DMS79 (cell line): ENCODE data around the gene HBM.
"Not testable (repeated sequence)": the region's sequence is repeated elsewhere in the genome, so short reads cannot be mapped to it uniquely, and the experiment has no call there.

ENCODE experiments used
- DNase-seq: peaks from one replicate; lab custom pipeline; 2025; lab: John Stamatoyannopoulos, UW

Gene HBM

GRCh38 chr16:169014-169413 lies 3.2 kb downstream of the HBM start:
- DNase-seq = no peak

DNA sequence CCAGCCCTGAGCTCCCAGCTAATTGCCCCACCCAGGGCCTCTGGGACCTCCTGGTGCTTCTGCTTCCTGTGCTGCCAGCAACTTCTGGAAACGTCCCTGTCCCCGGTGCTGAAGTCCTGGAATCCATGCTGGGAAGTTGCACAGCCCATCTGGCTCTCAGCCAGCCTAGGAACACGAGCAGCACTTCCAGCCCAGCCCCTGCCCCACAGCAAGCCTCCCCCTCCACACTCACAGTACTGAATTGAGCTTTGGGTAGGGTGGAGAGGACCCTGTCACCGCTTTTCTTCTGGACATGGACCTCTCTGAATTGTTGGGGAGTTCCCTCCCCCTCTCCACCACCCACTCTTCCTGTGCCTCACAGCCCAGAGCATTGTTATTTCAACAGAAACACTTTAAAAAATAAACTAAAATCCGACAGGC lies 4.3 kb downstream of the HBM start:
- DNase-seq = not testable (repeated sequence)

GRCh38 chr16:170788-171187 lies 5.0 kb downstream of the HBM start:
- no peak for DNase-seq

DNA sequence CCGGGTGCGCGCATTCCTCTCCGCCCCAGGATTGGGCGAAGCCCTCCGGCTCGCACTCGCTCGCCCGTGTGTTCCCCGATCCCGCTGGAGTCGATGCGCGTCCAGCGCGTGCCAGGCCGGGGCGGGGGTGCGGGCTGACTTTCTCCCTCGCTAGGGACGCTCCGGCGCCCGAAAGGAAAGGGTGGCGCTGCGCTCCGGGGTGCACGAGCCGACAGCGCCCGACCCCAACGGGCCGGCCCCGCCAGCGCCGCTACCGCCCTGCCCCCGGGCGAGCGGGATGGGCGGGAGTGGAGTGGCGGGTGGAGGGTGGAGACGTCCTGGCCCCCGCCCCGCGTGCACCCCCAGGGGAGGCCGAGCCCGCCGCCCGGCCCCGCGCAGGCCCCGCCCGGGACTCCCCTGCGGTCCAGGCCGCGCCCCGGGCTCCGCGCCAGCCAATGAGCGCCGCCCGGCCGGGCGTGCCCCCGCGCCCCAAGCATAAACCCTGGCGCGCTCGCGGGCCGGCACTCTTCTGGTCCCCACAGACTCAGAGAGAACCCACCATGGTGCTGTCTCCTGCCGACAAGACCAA lies 6.7 kb downstream of the HBM start, which contains the start of gene HBA2:
HBA2 (plus strand) TSS at position 503 of the 568 bp plus-strand sequence; CDS start at position 540, 37 bp downstream.
- not testable (repeated sequence) for DNase-seq

GRCh38 chr16:173211-173854 lies 7.6 kb downstream of the HBM start:
- not testable (repeated sequence) for DNase-seq

DNA sequence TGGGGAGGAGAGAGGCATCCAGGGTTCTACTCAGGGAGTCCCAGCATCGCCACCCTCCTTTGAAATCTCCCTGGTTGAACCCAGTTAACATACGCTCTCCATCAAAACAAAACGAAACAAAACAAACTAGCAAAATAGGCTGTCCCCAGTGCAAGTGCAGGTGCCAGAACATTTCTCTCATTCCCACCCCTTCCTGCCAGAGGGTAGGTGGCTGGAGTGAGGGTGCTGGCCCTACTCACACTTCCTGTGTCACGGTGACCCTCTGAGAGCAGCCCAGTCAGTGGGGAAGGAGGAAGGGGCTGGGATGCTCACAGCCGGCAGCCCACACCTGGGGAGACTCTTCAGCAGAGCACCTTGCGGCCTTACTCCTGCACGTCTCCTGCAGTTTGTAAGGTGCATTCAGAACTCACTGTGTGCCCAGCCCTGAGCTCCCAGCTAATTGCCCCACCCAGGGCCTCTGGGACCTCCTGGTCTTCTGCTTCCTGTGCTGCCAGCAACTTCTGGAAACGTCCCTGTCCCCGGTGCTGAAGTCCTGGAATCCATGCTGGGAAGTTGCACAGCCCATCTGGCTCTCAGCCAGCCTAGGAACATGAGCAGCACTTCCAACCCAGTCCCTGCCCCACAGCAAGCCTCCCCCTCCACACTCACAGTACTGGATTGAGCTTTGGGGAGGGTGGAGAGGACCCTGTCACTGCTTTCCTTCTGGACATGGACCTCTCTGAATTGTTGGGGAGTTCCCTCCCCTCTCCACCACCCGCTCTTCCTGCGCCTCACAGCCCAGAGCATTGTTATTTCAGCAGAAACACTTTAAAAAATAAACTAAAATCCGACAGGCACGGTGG lies 8.4 kb downstream of the HBM start:
- not testable (repeated sequence) for DNase-seq

DNA sequence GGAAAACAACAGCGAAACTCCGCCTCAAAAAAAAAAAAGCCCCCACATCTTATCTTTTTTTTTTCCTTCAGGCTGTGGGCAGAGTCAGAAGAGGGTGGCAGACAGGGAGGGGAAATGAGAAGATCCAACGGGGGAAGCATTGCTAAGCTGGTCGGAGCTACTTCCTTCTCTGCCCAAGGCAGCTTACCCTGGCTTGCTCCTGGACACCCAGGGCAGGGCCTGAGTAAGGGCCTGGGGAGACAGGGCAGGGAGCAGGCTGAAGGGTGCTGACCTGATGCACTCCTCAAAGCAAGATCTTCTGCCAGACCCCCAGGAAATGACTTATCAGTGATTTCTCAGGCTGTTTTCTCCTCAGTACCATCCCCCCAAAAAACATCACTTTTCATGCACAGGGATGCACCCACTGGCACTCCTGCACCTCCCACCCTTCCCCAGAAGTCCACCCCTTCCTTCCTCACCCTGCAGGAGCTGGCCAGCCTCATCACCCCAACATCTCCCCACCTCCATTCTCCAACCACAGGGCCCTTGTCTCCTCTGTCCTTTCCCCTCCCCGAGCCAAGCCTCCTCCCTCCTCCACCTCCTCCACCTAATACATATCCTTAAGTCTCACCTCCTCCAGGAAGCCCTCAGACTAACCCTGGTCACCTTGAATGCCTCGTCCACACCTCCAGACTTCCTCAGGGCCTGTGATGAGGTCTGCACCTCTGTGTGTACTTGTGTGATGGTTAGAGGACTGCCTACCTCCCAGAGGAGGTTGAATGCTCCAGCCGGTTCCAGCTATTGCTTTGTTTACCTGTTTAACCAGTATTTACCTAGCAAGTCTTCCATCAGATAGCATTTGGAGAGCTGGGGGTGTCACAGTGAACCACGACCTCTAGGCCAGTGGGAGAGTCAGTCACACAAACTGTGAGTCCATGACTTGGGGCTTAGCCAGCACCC lies 9.5 kb downstream of the HBM start:
- no peak for DNase-seq

DNA sequence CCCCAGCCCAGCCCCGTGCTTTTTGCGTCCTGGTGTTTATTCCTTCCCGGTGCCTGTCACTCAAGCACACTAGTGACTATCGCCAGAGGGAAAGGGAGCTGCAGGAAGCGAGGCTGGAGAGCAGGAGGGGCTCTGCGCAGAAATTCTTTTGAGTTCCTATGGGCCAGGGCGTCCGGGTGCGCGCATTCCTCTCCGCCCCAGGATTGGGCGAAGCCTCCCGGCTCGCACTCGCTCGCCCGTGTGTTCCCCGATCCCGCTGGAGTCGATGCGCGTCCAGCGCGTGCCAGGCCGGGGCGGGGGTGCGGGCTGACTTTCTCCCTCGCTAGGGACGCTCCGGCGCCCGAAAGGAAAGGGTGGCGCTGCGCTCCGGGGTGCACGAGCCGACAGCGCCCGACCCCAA lies 10.2 kb downstream of the HBM start:
- DNase-seq = not testable (repeated sequence)

GRCh38 chr16:176477-177382 lies 11.0 kb downstream of the HBM start, which contains the start of gene HBA1:
TSS of gene HBA1 (plus strand) at chr16:176680. CDS start at chr16:176717, 37 bp downstream.
- DNase-seq = not testable (repeated sequence)

GRCh38 chr16:177394-177822 lies 11.6 kb downstream of the HBM start:
- no peak for DNase-seq

DNA sequence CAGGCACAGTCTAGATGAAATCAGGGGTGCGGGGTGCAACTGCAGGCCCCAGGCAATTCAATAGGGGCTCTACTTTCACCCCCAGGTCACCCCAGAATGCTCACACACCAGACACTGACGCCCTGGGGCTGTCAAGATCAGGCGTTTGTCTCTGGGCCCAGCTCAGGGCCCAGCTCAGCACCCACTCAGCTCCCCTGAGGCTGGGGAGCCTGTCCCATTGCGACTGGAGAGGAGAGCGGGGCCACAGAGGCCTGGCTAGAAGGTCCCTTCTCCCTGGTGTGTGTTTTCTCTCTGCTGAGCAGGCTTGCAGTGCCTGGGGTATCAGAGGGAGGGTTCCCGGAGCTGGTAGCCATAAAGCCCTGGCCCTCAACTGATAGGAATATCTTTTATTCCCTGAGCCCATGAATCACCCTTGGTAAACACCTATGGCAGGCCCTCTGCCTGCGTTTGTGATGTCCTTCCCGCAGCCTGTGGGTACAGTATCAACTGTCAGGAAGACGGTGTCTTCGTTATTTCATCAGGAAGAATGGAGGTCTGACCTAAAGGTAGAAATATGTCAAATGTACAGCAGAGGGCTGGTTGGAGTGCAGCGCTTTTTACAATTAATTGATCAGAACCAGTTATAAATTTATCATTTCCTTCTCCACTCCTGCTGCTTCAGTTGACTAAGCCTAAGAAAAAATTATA lies 12.3 kb downstream of the HBM start:
- no peak for DNase-seq

- DNase-seq = no peak
Measured at GRCh38 chr16:178668-179015, 12.9 kb downstream of the HBM start.

GRCh38 chr16:179211-180092 lies 13.7 kb downstream of the HBM start:
- DNase-seq = no peak

DNA sequence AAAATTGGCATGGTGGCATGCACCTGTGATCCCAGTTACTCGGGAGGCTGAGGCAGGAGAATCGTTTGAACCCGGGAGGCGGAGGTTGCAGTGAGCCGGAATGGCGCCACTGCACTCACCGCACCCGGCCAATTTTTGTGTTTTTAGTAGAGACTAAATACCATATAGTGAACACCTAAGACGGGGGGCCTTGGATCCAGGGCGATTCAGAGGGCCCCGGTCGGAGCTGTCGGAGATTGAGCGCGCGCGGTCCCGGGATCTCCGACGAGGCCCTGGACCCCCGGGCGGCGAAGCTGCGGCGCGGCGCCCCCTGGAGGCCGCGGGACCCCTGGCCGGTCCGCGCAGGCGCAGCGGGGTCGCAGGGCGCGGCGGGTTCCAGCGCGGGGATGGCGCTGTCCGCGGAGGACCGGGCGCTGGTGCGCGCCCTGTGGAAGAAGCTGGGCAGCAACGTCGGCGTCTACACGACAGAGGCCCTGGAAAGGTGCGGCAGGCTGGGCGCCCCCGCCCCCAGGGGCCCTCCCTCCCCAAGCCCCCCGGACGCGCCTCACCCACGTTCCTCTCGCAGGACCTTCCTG lies 14.4 kb downstream of the HBM start, which contains the start of gene HBQ1:
HBQ1 (plus strand) TSS at position 359 of the 575 bp plus-strand sequence; CDS start at position 387, 28 bp downstream.
- no peak for DNase-seq

GRCh38 chr16:180681-181564 lies 15.1 kb downstream of the HBM start:
- DNase-seq = peak; percentile 60

- DNase-seq = no peak
Measured at GRCh38 chr16:181565-182021, 15.8 kb downstream of the HBM start.

DNA sequence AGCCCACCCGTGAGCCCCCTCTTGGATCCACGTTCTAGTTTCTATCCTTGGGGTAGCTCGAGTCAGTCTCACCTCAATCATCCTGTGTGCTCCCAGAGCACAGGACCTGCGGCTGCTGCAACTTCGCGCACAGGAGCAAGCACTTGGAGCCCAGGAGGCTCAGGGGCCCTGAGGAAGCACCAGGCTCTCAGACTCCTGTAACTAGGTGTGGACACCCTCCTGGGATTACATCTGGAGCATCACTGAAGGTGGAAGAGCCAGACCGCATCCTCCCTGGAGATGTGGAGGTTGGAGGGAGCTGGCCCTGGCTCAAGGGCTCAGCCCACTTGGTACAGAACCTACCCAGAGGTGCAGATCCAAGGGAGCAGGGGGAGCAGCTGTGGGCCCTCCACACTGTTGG lies 17.2 kb downstream of the HBM start:
- no peak for DNase-seq
